HG02885 (cell line): Measurements from ENCODE around the gene GPR50.

Source experiments
- ATAC-seq: cut with Tn5 transposase; IDR thresholded peaks from one replicate; pipeline ENCODE4 v1.9.1; 2021; ENCODE audit warnings: mild to moderate bottlenecking; ENCODE audit not compliant: unreplicated experiment, poor library complexity

The GPR50 gene

DNA sequence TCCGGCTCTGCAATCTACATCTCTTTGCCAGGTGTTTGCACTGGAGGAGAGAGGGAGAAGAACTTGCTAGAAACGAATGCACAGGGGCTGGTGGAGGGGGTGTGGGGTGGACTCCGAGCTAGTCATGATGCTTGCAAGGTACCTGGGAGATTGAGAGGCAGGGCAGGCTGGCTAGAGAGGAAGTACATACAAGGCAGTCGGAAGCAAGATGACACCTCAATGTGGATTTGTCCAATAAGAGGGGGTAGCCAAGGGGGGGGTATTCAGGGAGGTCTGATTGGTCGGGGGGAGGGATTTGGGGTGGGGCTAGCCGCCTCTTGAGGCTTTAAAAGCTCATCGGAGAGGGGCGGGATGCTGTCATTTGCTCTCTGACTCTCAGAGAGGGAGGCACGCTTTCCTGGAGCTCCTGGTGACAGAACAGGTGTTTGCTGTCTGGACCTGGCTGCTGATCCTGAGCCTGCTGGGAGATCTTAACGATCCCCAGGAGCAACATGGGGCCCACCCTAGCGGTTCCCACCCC is at the start of gene GPR50:
Gene GPR50 (plus strand): TSS at position 354 of the 520 bp plus-strand sequence. CDS start 138 bp downstream, at position 492.
- ATAC-seq = no peak

DNA sequence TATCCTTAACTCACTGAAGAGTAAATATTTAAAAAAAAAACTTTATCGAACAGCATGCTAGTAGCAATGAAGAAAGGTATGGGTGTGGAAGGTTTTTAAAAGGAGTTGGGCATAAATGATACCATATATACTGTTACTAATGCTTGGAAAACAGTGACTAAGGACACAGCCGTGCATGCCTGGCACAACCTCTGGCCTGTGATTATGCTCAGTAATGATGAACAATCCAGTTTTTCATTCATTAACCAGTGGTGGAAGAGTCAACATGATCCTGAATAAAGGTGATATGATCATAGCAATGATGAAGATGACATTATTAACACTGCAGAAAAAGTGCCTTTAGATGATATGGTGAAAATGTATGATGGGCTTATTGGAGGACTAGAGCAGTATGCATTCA is 43.9 kb upstream of the GPR50 start:
- ATAC-seq = no peak

- peak; percentile 85 for ATAC-seq
Observed at GRCh38 chrX:151151665-151152267, 24.6 kb upstream of the GPR50 start.

DNA sequence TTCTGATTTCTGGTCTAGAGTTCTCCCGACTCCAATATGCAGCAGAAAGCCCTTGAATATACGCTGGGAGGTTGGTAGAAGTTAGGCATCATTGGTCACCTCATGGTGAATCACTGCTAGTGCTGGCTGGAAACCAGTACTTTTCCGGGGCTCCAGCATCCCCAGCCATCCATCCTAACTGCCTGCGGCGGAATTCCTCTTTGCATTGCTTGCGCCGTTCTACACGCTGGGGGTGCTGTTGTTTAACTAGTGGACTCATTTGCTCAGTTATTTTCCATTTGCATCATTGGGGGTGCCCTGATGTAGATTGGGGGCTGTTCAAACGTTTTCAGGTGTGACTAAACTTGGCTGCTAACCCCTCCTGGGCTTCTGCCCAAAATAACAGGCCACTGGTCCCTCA is 23.3 kb upstream of the GPR50 start:
- no peak for ATAC-seq

GRCh38 chrX:151153667-151154066 is 22.7 kb upstream of the GPR50 start:
- ATAC-seq = no peak

- ATAC-seq = no peak
Observed at GRCh38 chrX:151155234-151155633, 21.1 kb upstream of the GPR50 start.

DNA sequence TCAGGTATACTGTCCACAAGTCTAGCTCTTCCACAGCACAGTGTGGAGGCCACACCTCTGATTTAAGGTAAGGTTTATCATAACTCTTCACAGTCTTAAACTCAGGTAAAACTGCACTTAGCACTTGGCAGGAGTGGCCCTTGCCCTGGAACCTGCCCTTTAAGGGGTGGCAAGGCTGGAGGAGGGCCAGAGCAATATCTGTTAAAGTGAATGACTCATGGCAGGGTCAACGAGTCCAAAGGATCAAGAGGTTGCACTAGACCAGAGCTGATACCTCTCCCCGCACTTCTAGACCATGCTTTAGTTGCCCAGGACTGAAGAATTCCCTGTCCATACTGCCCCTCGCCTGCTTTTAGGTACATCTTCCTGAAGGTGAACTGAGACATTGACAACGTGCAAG is 14.7 kb upstream of the GPR50 start:
- no peak for ATAC-seq

- ATAC-seq = no peak
Observed at GRCh38 chrX:151167791-151168345, 8.5 kb upstream of the GPR50 start.

GRCh38 chrX:151169783-151170182 is 6.6 kb upstream of the GPR50 start:
- no peak for ATAC-seq

GRCh38 chrX:151174581-151175282 is 1.7 kb upstream of the GPR50 start:
- ATAC-seq = no peak

DNA sequence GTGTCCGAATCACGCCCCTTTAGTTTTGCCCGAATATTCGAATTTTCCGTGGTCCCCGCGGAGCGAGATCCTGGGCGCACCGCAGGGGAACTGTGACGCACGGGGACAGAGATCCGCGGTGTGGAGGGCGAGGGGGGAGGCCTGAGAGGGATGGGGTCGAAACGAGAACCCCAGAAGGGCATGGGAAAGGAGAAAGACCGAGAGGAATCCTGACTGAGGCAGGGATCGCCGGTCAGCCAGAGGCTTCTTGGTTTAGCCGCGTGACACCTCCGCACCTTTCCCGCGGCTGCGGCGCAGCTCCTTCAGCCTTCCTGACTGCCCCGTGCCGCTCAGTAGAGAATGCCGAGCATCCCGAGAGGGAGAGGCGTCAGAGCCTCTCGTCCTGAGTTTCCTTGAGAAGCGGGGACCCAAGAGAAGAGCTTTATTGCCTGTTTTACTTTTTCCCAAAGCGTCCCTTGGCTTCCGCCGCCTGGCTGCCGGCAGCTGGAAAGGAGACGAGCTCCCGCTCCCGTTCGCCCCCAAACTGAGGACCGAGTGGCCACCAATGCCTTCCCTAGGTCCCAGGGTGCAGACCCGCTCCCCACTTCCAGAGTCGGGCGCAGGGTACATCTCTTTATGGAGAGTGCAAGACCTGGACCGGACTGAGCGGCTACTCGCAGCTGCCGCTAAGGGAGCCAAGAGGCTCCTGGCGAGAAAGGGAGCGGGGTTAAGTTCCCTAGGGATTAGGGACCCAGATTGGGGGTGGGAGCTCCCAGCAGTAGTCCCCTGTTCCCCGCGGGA is 911 bp upstream of the GPR50 start:
- ATAC-seq = no peak

- no peak for ATAC-seq
Observed at GRCh38 chrX:151177141-151178027, 1.0 kb downstream of the GPR50 start.

DNA sequence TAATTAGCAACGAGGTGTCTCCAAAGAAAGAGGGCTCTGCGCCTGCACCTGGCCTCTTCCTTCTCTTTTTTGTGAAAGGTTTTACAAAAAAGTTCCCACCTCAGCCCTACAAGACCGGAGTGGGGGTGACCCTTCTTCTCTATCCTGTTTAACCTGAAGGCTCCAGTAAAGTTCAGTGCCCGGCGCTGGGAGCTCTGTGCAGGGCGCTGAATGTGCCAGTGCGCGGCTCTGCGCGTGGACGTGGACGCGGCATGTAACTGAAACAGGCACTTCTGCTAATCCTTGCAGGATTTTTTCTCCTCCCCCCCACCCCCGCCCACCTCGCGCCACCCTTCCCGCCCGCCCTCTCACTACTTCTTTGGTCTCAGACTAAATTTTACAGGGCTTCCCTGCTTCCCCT is 2.4 kb downstream of the GPR50 start:
- no peak for ATAC-seq

- no peak for ATAC-seq
Observed at GRCh38 chrX:151180400-151180799, 4.0 kb downstream of the GPR50 start.

GRCh38 chrX:151181088-151181487 is 4.7 kb downstream of the GPR50 start:
- no peak for ATAC-seq

DNA sequence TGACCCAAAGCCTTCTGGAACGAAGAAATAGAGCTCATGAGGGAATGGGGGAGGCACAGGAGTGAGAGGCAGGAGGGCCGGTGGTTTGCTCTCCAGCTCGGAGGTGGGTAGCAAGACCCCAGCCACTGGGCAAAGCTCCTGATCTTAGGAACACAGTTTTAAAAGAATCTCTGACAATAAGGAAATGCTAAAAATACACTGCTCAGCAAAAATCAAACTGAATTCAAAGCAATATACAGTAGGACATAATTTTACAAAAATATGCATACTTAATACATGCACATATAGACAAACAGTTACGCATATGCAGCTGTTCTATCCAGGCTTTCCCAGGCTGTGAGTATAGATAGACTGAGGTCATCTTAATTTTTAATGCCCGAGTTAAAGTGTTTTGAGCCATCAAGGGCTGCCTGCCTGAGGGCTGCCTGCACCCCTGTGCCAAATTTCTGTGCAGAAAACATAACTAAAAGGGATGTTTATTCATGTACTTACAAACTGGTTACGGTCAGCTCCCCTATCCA is 6.9 kb downstream of the GPR50 start:
- ATAC-seq = no peak

- ATAC-seq = no peak
Observed at GRCh38 chrX:151183912-151184565, 7.7 kb downstream of the GPR50 start.

DNA sequence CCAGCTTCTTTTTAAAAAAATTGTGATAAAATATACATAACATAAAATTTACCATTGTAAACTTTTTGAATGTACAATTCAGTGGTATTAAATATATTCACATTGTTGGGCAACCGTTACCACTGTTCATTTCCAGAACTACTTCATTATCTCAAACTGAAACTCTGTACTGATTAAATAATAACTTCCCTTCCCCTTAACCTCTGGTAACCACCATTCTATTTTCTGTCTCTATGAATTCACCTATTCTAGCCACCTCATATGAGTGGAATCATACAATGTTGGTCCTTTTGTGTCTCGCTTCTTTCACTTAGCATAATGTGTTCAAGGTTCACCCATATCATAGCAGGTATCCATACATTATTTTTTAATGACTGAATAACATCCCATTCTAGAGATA is 8.3 kb downstream of the GPR50 start:
- ATAC-seq = no peak

DNA sequence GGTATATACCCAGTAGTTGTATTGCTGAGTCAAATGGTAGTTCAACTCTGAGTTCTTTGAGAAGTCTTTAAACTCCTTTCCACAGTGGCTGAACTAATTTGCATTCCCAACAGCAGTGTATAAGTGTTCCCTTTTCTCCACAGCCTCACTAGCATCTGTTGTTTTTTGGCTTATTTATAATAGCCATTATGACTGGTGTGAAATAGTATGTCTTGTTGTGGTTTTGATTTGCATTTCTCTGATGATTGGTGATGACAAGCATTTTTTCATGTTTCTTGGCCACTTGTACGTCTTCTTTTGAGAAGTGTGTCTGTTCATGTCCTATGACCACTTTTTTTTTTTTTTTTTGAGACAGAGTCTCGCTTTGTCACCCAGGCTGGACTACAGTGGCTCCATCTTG is 30.5 kb downstream of the GPR50 start:
- ATAC-seq = no peak
